Peyer's patch (tissue), 4 donors: Measurements from ENCODE around the gene NKD1. TPM values are rescaled to one million over a fixed set of nuclear protein-coding genes. Genes with fewer than 3 reads are reported as not detected.
A peak's percentile ranks its signal among the peaks of the same experiment; 100 is the strongest.

Source experiments
- DNase-seq, 3 donors: peaks; one replicate each; pipeline ENCODE4 v3.0.0-alpha.2; 2017 to 2019
- H3K27ac ChIP-seq, 4 donors: fragments of 200-600 bp; sonication (generic); one replicate each; pipeline ENCODE4 v1.5.1; 2016 to 2019
- H3K27me3 ChIP-seq, 2 donors: fragments of 200-600 bp; sonication (generic); one replicate each; pipeline ENCODE4 v1.5.1; 2019
- H3K36me3 ChIP-seq, 3 donors: fragments of 200-600 bp; sonication (generic); one replicate each; pipeline ENCODE4 v1.5.1; 2016 to 2019
- H3K4me1 ChIP-seq, 4 donors: fragments of 200-600 bp; sonication (generic); one replicate each; pipeline ENCODE4 v1.5.1; 2016 to 2019
- H3K4me3 ChIP-seq, 4 donors: fragments of 200-600 bp; sonication (generic); 1 replicate in 3 of 4; 2 replicates in 1 of 4; pipeline ENCODE4 v1.5.1; 2016 to 2019; ENCODE audit warnings: mild to moderate bottlenecking in 1 of 4
- H3K9me3 ChIP-seq, 4 donors: fragments of 200-600 bp; sonication (generic); one replicate each; pipeline ENCODE4 v1.5.1; 2016 to 2019; ENCODE audit warnings: mild to moderate bottlenecking in 1 of 4
- CTCF ChIP-seq, 6 experiments: fragments of 450-650 bp in 4 of 6; fragments of 200-600 bp in 2 of 6; sonication (generic) in 1 of 6; IDR thresholded peaks; one replicate each; pipeline ENCODE4 v1.5.1; 2017 to 2019; ENCODE audit warnings: antibody characterized with exemption in 6 of 6, mild to moderate bottlenecking in 3 of 6, moderate library complexity in 1 of 6
- POLR2A ChIP-seq, 2 donors: fragments of 450-650 bp; IDR thresholded peaks; one replicate each; pipeline ENCODE4 v1.5.1; 2017; ENCODE audit warnings: antibody characterized with exemption in 2 of 2, mild to moderate bottlenecking in 2 of 2, moderate library complexity in 2 of 2
- total RNA-seq, 4 donors: library from RNA; depleted of rRNA; stranded (reverse); fragments of >200 nt; gene quantifications; one replicate each; pipeline ENCODE4 v1.1.0, GENCODE V29; 2016

Gene NKD1
- total RNA-seq, 4 donors from 2014 or later = 1.7 to 4.0 (median 3.4) TPM

GRCh38 chr16:50602126-50602525, 53.9 kb downstream of the NKD1 start:
- H3K4me1 ChIP-seq = peaks cover 0 to 31% (median 0%) of the 10 kb centered on the region in 4 donors

GRCh38 chr16:50602531-50603205, 54.5 kb downstream of the NKD1 start:
- H3K36me3 ChIP-seq = no peaks in the 10 kb centered on the region
- no peaks in the 10 kb centered on the region for H3K9me3 ChIP-seq
- H3K4me1 ChIP-seq = peaks cover 0 to 31% (median 0%) of the 10 kb centered on the region in 4 donors
- H3K4me3 ChIP-seq = no peak overlapping the region
- H3K27me3 ChIP-seq = no peaks in the 10 kb centered on the region
- DNase-seq = peak in 2 of 3 donors; percentile 29 to 70
- TF ChIP-seq CTCF (IDR thresholded peaks at IDR 0.05) = no peak
- TF ChIP-seq POLR2A (IDR thresholded peaks at IDR 0.05) = no peak
- peak overlapping the region in 2 of 4 donors; percentile 59 to 73 for H3K27ac ChIP-seq

More at GRCh38 chr16:50602126-50602525, 53.9 kb downstream of the NKD1 start:
- no peak for DNase-seq
- H3K36me3 ChIP-seq = no peaks in the 10 kb centered on the region
- no peak overlapping the region for H3K4me3 ChIP-seq
- no peak for TF ChIP-seq POLR2A (IDR thresholded peaks at IDR 0.05)
- no peak for TF ChIP-seq CTCF (IDR thresholded peaks at IDR 0.05)
- H3K9me3 ChIP-seq = no peaks in the 10 kb centered on the region
- H3K27ac ChIP-seq = peak overlapping the region in 2 of 4 donors; percentile 59 to 73
- no peaks in the 10 kb centered on the region for H3K27me3 ChIP-seq

GRCh38 chr16:50603206-50604064, 55.2 kb downstream of the NKD1 start:
- Histone ChIP-seq H3K27ac (peak overlapping the region in 2 of 4 donors; percentile 59 to 73), H3K36me3 (no peaks in the 10 kb centered on the region), H3K9me3 (peaks cover 0 to 2% (median 0%) of the 10 kb centered on the region in 4 donors), H3K4me3 (no peak overlapping the region), H3K27me3 (no peaks in the 10 kb centered on the region), H3K4me1 (peaks cover 0 to 31% (median 0%) of the 10 kb centered on the region in 4 donors)
- TF ChIP-seq POLR2A (IDR thresholded peaks at IDR 0.05) (no peak), CTCF (IDR thresholded peaks at IDR 0.05) (no peak)
- DNase-seq = no peak

GRCh38 chr16:50604065-50604418, 55.8 kb downstream of the NKD1 start:
- Histone ChIP-seq H3K4me3 (no peak overlapping the region), H3K4me1 (peaks cover 0 to 31% (median 0%) of the 10 kb centered on the region in 4 donors)
- no peak for DNase-seq

GRCh38 chr16:50604610-50605009, 56.4 kb downstream of the NKD1 start:
- no peak for DNase-seq
- no peak for TF ChIP-seq CTCF (IDR thresholded peaks at IDR 0.05)
- TF ChIP-seq POLR2A (IDR thresholded peaks at IDR 0.05) = no peak
- Histone ChIP-seq H3K27me3 (no peaks in the 10 kb centered on the region), H3K27ac (peak overlapping the region in 1 of 4 donors; percentile 73), H3K4me1 (peaks cover 0 to 31% (median 0%) of the 10 kb centered on the region in 4 donors), H3K9me3 (peaks cover 0 to 3% (median 0%) of the 10 kb centered on the region in 4 donors), H3K36me3 (no peaks in the 10 kb centered on the region), H3K4me3 (no peak overlapping the region)

More at GRCh38 chr16:50604065-50604418, 55.8 kb downstream of the NKD1 start:
- Histone ChIP-seq H3K27ac (peak overlapping the region in 2 of 4 donors; percentile 59 to 73), H3K36me3 (no peaks in the 10 kb centered on the region), H3K27me3 (no peaks in the 10 kb centered on the region), H3K9me3 (peaks cover 0 to 3% (median 0%) of the 10 kb centered on the region in 4 donors)
- TF ChIP-seq CTCF (IDR thresholded peaks at IDR 0.05) (no peak), POLR2A (IDR thresholded peaks at IDR 0.05) (no peak)
